Mucosa of gallbladder (tissue), 1 donor: ENCODE results near the gene TMEM132E. TPM values are rescaled to one million over a fixed set of nuclear protein-coding genes. Genes with fewer than 3 reads are reported as not detected.

Experiments used
- DNase-seq: peaks from one replicate; pipeline ENCODE4 v3.0.0-alpha.2; 2020; ENCODE audit warnings: low spot score
- total RNA-seq: library from RNA; stranded (reverse); gene quantifications from one replicate; pipeline ENCODE4 v1.2.1, GENCODE V29; 2021
- donor health status: DM: no; HTN: no; CAD: no.

The TMEM132E gene
- total RNA-seq, 1 donor from 2014 or later = 0.23 TPM

DNA sequence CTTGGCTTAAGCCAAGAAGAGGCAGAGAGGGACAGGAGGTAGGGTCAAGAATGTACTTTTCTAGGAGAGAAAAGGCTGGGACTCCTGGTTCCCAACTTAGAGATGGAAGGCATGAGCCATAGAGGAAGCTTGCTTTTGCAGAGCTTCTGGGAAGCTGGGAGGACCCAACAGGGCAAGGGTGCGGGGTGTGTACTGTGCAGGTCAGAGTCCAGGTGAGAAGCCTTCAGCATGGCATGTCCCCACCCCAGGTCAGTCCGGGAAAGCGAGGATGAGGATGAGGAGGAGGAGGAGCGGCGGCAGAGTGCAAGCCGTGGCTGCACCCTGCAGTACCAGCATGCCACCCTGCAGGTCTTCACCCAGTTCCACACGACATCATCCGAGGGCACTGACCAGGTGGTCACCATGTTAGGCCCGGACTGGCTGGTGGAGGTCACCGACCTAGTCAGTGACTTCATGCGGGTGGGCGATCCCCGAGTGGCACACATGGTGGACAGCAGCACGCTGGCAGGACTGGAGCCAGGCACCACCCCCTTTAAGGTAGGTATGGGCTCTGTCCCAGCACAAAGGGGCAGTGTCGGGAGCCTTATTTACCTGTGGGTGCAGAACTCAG is 55.3 kb downstream of the TMEM132E start:
- DNase-seq = no peak

- no peak for DNase-seq
These were observed 56.5 kb downstream of the TMEM132E start for GRCh38 chr17:34635876-34636275.

DNA sequence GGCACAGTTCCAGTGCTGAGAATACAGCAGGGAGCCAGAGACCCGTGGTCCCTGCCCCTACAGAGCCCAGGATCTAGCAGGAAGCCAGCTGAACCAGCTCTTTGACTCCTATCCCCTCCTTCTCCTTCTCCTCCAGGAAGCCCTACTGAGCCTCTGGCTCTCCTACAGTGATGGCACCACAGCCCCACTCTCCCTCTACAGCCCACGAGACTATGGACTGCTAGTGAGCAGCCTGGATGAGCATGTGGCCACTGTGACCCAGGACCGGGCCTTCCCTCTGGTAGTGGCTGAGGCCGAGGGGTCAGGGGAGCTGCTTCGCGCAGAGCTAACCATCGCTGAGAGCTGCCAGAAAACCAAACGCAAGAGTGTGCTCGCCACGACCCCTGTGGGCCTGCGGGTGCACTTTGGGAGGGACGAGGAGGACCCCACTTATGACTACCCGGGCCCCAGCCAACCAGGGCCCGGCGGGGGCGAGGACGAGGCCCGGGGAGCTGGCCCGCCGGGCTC is 57.7 kb downstream of the TMEM132E start:
- DNase-seq = no peak

DNA sequence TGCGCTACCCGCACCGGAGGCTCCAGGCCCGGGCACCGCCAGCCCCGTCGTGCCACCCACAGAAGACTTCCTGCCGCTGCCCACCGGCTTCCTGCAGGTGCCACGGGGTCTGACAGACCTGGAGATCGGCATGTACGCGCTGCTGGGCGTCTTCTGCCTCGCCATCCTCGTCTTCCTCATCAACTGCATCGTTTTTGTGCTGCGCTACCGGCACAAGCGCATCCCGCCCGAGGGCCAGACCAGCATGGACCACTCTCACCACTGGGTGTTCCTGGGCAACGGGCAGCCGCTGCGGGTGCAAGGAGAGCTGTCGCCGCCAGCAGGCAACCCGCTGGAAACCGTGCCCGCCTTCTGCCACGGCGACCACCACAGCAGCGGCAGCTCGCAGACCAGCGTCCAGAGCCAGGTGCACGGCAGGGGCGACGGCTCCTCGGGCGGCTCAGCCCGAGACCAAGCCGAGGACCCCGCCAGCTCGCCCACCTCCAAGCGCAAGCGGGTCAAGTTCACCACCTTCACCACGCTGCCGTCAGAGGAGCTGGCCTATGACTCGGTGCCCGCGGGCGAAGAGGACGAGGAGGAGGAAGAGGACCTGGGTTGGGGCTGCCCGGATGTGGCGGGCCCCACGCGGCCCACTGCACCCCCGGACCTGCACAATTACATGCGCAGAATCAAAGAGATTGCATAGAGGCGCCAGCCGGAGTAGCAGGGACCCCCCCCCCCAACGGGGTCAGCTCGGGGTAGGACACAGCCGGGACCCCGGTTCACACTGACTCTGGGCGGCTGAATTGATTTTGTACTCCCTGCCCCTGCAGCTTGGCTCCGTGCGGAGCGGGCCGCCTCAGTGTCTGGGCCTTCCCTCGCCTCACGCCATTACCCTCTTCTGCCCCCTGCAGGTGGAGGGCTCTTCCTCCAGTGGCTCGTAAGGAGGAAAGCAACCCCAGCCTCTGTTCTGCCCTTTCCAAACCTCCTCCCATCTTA is 58.5 kb downstream of the TMEM132E start:
- DNase-seq = peak; percentile 82

GRCh38 chr17:34638526-34639260 is 59.3 kb downstream of the TMEM132E start:
- no peak for DNase-seq

- no peak for DNase-seq
These were observed 60.5 kb downstream of the TMEM132E start for GRCh38 chr17:34639706-34640425.

GRCh38 chr17:34641368-34641767 is 62.0 kb downstream of the TMEM132E start:
- no peak for DNase-seq

DNA sequence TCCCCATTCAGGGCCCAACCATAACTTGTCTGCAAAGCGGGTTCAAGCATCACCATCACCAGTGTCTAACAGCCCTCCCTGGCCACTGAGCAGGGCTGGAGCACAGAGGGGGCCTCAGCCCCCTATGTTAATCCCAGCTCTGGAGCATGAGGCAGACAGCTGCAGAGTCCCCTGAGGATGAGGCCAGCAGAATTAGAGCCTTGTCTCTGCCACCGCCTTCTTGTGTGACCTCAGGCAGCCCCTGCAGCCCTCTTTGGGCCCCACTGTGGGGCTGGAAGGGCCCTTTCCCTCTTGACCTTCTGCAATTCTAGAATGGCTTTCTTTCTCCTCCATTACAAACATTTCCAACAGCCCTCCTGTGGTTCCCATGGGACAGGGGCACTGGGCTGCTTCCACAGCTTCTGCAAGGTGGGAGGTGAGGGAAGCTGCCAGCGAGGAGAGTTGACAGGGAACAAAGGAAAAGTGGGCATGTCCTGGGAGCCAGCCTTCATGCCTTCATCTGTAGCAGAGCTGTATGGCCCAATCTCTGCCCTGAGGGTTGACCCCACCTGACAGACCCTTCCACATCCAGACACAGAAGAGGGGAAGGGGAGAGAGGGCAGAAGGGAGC is 65.7 kb downstream of the TMEM132E start:
- DNase-seq = no peak

GRCh38 chr17:34645594-34645993 is 66.2 kb downstream of the TMEM132E start:
- no peak for DNase-seq

GRCh38 chr17:34647511-34647910 is 68.1 kb downstream of the TMEM132E start:
- no peak for DNase-seq

- no peak for DNase-seq
These were observed 70.8 kb downstream of the TMEM132E start for GRCh38 chr17:34650051-34650750.

GRCh38 chr17:34651402-34651811 is 72.0 kb downstream of the TMEM132E start:
- DNase-seq = no peak

- no peak for DNase-seq
These were observed 72.7 kb downstream of the TMEM132E start for GRCh38 chr17:34652021-34652555.

DNA sequence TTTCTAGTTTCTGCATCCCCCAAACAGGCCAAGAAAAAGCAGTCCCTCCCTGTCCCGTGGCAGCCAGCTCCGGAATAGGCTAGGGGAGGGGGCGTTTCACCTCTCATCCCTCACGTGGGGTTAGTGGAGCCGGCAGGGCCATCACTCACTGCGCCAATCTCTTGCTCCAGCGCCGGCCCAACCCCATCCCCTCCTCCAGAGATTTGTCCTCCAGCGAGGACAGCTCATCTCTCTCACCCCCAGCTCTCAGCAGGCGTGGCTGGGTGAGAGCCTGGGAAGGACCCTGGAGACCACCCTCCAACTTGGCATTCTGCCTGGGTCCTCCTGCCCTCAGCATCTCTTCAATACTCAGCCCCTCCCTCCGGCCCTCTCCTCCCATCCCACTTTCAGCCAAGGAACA is 74.1 kb downstream of the TMEM132E start:
- DNase-seq = no peak

GRCh38 chr17:34654276-34654880 is 75.0 kb downstream of the TMEM132E start:
- DNase-seq = no peak

DNA sequence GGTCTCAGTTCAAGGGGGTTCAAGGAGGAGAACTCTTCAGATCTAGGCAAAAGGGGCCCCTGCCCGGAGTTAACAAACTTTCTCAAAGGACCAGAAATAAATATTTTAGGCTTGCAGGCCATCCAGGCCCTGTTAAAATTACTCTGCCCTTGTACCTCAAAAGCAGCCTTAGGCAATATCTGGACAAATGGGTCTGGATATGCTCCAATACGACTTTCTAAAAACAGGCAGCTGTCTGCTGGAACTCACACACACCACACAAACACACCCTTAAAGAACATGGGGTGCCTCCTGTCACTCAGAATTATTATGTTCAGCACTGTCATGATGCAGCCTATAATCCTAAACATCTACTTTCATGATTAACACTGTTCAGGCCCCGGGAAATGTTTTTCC is 75.5 kb downstream of the TMEM132E start:
- no peak for DNase-seq

- DNase-seq = no peak
These were observed 77.4 kb downstream of the TMEM132E start for GRCh38 chr17:34656801-34657200.

GRCh38 chr17:34658811-34659560 is 79.6 kb downstream of the TMEM132E start:
- DNase-seq = no peak

GRCh38 chr17:34663714-34664113 is 84.3 kb downstream of the TMEM132E start:
- DNase-seq = peak; percentile 74
